C4-2B (cell line): ENCODE data around the gene ELL.

Experiments used
- H3K27ac ChIP-seq: fragments of 450-650 bp; 2 replicates; pipeline ENCODE4 v1.5.1; 2017
- CTCF ChIP-seq: fragments of 450-650 bp; conservative IDR thresholded peaks from 2 replicates; pipeline ENCODE4 v1.5.1; 2017; ENCODE audit warnings: mild to moderate bottlenecking
- ZFX ChIP-seq: fragments of 450-650 bp; IDR thresholded peaks from 2 replicates; pipeline ENCODE4 v1.6.1; 2017

The ELL gene

GRCh38 chr19:18439910-18440237 lies 82.0 kb downstream of the ELL start:
- TF ChIP-seq ZFX: no peak
- no peak for TF ChIP-seq CTCF
- no peak overlapping the region for H3K27ac ChIP-seq

DNA sequence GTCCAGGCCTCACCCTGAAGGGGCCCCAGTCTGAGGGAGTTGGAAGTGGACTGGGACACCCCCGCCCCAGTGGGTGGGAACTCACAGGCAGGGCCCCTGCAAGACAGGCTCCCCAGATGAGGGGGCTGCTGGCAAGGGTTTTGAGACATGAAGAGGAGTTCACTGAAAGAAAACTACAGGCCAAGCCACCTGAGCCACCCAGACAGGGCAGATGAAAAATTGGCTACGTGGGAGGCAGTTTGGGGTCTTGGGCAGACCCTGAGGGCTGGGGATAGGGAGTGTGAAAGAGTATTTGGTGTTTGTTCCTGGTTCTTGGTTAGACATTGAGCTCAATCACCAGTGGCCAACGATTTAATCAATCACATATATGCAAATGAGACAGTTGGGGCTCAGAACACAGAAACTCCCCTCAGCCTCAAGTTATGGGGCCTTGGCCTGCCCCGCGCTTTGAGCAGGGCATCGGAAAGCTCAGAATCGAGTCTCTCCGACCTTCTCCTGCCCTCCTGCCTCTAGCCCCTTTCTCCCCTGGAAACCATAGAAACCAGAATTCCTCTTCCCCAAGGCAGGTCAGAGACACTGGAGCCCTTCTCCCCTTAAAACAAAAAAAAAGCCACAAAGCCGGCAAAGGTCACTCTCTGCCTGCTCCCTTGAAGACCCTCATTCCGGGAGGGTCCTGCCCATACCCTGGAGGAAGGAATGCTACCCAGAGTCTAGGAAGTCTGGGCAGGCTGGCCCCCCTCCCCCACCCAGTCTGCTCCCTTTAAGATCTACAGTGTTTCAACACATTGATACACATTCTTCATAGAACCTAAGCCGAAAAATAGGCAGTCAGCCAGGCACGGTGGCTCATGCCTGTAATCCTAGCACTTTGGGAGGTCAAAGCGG lies 82.6 kb downstream of the ELL start:
- TF ChIP-seq ZFX (no peak), CTCF (no peak)
- H3K27ac ChIP-seq: peak overlapping the region; percentile 77

DNA sequence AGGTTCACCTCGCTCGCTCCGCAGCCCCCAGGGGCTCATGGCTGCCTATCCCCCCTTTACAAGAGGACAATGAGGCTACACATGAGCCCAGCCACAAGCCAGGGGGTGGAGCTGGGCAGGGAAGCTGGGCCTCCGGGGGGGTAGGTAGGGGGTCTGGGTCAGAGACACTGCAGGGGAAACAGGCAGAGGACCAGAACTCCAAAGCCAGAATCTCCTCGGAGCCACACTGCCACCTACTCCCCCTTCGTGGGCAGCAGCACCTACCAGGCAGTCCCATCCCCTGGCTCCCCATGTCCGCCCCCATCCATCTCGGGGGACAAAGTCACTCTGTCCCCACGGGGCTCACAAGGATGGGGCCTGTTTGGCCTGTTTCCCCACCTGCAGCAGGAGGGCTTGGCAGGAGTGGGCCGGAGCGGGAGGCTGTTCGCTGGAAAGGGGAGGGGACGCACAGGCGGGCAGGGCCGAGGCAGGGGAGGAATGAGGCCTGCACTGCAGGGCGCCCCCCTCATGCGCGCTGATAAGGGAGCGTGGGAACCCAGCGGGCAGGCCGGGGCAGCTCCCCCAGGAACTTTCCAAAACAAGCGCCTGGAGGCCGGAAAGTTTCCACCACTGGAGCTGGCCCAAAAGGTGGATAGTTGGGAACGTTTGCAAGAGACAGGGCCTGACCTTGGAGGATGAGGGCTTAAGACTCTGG lies 83.4 kb downstream of the ELL start:
- peak overlapping the region; percentile 77 for H3K27ac ChIP-seq
- TF ChIP-seq ZFX (no peak), CTCF (no peak)

GRCh38 chr19:18437491-18438330 lies 84.2 kb downstream of the ELL start, which contains the start of gene ISYNA1:
Gene ISYNA1 (minus strand): TSS chr19:18438133. CDS start chr19:18437979, 154 bp downstream.
- peak within 1 kb of the TSS; percentile 77 for H3K27ac ChIP-seq

DNA sequence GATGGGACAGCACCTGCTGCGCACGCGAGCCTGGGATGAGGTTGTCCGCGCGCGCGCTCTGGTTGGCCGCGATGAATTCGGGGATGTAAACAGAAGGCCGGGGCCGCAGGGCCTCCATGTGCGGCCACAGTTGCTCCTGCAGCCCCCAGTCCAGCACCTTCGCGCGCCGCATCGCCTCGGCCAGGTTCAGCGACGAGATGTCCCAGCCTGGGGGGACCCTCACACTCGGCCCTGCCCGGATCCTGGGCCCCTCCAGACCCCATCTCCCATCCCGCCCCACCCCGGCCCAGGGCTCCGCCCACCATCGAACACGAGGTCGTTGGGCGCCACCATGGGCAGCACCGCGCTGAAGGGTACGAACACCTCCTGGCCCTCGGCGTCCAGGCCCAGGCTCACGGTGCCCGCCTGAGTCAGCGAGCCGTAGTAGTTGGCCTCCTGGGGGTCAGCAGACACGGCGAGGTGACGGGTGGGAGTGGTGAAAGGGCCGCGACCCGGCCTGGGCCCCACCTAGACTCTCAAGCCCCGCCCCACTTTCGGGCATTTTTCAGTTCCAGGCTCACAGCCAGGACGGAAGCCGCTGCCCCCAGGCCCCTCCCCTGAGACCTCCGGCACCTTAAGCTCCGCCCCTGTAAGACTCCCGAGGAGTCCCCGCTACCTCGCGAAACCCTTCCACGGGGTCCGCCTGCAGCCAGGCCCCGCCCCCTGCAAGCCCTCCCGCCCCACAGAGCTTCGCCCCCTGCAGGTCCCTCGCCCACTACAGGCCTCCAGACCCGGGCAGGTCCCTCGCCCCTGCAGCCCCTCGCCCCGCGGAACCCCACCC lies 85.0 kb downstream of the ELL start:
- TF ChIP-seq ZFX (no peak), CTCF (no peak)
- H3K27ac ChIP-seq: peak overlapping the region; percentile 77; the same call in 1 of the 2 replicates

More at GRCh38 chr19:18437491-18438330, 84.2 kb downstream of the ELL start, which contains the start of gene ISYNA1:
- TF ChIP-seq ZFX (0 out of 2 replicates have a peak, but pooled peaks have one; percentile 43), CTCF (no peak)

GRCh38 chr19:18435842-18436670 lies 85.8 kb downstream of the ELL start:
- TF ChIP-seq CTCF (no peak), ZFX (no peak)
- no peak overlapping the region for H3K27ac ChIP-seq
